ENCODE data around the gene TNFAIP8L3. TPM values are rescaled to one million over a fixed set of nuclear protein-coding genes. Genes with fewer than 3 reads are reported as not detected.
A peak's percentile ranks its signal among the peaks of the same experiment; 100 is the strongest.

TNFAIP8L3 gene
- total RNA-seq, 4 donors from 2014 or later: 13.4 to 26.4 (median 15.6) TPM

GRCh38 chr15:51097553-51098330 lies 3.0 kb upstream of the TNFAIP8L3 start:
- intact Hi-C loops (cut with DNase I): no loop called here

GRCh38 chr15:51096976-51097375 lies 2.3 kb upstream of the TNFAIP8L3 start:
- intact Hi-C loops (cut with DNase I): no loop called here
- Histone ChIP-seq H3K27ac (replicated peaks in 1 of 4) (peak overlapping the region in 2 of 4 donors; percentile 23 to 32), H3K9me3 (no peaks in the 10 kb centered on the region), H3K36me3 (no peaks in the 10 kb centered on the region), H3K4me3 (no peak overlapping the region), H3K27me3 (no peaks in the 10 kb centered on the region), H3K4me1 (peaks cover 16 to 49% (median 47%) of the 10 kb centered on the region in 4 donors)
- DNase-seq (ENCODE audit: extremely low spot score): no peak
- TF ChIP-seq EP300 (IDR thresholded peaks at IDR 0.05): no peak
- no peak for TF ChIP-seq POLR2AphosphoS5 (IDR thresholded peaks at IDR 0.05)
- TF ChIP-seq CTCF (IDR thresholded peaks at IDR 0.05): no peak
- TF ChIP-seq POLR2A (IDR thresholded peaks at IDR 0.05; ENCODE audit: low read depth): no peak
- 84% methylated on average over 1 of the region's 1 CpG for WGBS

More at GRCh38 chr15:51097553-51098330, 3.0 kb upstream of the TNFAIP8L3 start:
- H3K4me3 ChIP-seq: no peak overlapping the region
- no peaks in the 10 kb centered on the region for H3K27me3 ChIP-seq
- H3K4me1 ChIP-seq: peaks cover 16 to 46% (median 41%) of the 10 kb centered on the region in 4 donors
- H3K27ac ChIP-seq (replicated peaks in 1 of 4): peak overlapping the region in 3 of 4 donors; percentile 23 to 34 (median 32)
- 52% methylated on average over 5 of the region's 5 CpGs for WGBS
- TF ChIP-seq EP300 (IDR thresholded peaks at IDR 0.05) (no peak), POLR2AphosphoS5 (IDR thresholded peaks at IDR 0.05) (peak in 1 of 2 donors; percentile 37)
- no peaks in the 10 kb centered on the region for H3K9me3 ChIP-seq
- DNase-seq (ENCODE audit: extremely low spot score): peak; percentile 55
- no peaks in the 10 kb centered on the region for H3K36me3 ChIP-seq

GRCh38 chr15:51095681-51096331 lies 1.1 kb upstream of the TNFAIP8L3 start:
- Histone ChIP-seq H3K4me3 (peak overlapping the region; percentile 71 to 88 (median 76)), H3K4me1 (peaks cover 16 to 59% (median 51%) of the 10 kb centered on the region in 4 donors), H3K27me3 (no peaks in the 10 kb centered on the region), H3K27ac (replicated peaks in 1 of 4) (peak overlapping the region in 3 of 4 donors; percentile 84 to 93 (median 87)), H3K9me3 (no peaks in the 10 kb centered on the region), H3K36me3 (no peaks in the 10 kb centered on the region)
- intact Hi-C loops (cut with DNase I): no loop called here
- DNase-seq (ENCODE audit: extremely low spot score): no peak
- TF ChIP-seq POLR2AphosphoS5 (IDR thresholded peaks at IDR 0.05) (no peak), EP300 (IDR thresholded peaks at IDR 0.05) (no peak), POLR2A (IDR thresholded peaks at IDR 0.05; ENCODE audit: low read depth) (no peak), CTCF (IDR thresholded peaks at IDR 0.05) (no peak)
- 54% methylated on average over 6 of the region's 6 CpGs for WGBS

- H3K4me3 ChIP-seq: peak overlapping the region; percentile 71 to 88 (median 76)
- TF ChIP-seq POLR2AphosphoS5 (IDR thresholded peaks at IDR 0.05) (peak in 1 of 2 donors; percentile 10), EP300 (IDR thresholded peaks at IDR 0.05) (no peak)
- intact Hi-C loops (cut with DNase I): no loop called here
- H3K27me3 ChIP-seq: no peaks in the 10 kb centered on the region
- WGBS: 6% methylated on average over 7 of the region's 65 CpGs
- no peaks in the 10 kb centered on the region for H3K9me3 ChIP-seq
- H3K27ac ChIP-seq (replicated peaks in 1 of 4): peak overlapping the region; percentile 84 to 93 (median 87)
- no peak for DNase-seq (ENCODE audit: extremely low spot score)
- H3K36me3 ChIP-seq: no peaks in the 10 kb centered on the region
- H3K4me1 ChIP-seq: peaks cover 16 to 77% (median 64%) of the 10 kb centered on the region in 4 donors
Observed at GRCh38 chr15:51093839-51094605, 684 bp downstream of the TNFAIP8L3 start.

GRCh38 chr15:51093488-51093838 lies 1.2 kb downstream of the TNFAIP8L3 start:
- Histone ChIP-seq H3K9me3 (no peaks in the 10 kb centered on the region), H3K4me1 (peaks cover 16 to 83% (median 67%) of the 10 kb centered on the region in 4 donors), H3K4me3 (peak overlapping the region; percentile 71 to 88 (median 76)), H3K36me3 (no peaks in the 10 kb centered on the region), H3K27me3 (no peaks in the 10 kb centered on the region), H3K27ac (replicated peaks in 1 of 4) (peak overlapping the region; percentile 84 to 93 (median 87))
- DNase-seq (ENCODE audit: extremely low spot score): no peak
- no peak for TF ChIP-seq POLR2AphosphoS5 (IDR thresholded peaks at IDR 0.05)
- no peak for TF ChIP-seq POLR2A (IDR thresholded peaks at IDR 0.05; ENCODE audit: low read depth)
- no peak for TF ChIP-seq EP300 (IDR thresholded peaks at IDR 0.05)
- TF ChIP-seq CTCF (IDR thresholded peaks at IDR 0.05): no peak
- 41% methylated on average over 21 of the region's 21 CpGs for WGBS
- intact Hi-C loops (cut with DNase I): no loop called here
